GM06990 (cell line): Measurements from ENCODE around the gene ZDHHC14.

Experiments
- DNase-seq: peaks from one replicate; pipeline ENCODE4 v3.0.0-alpha.2; 2011; ENCODE audit not compliant: insufficient read length; ENCODE audit errors: extremely low read depth
- H3K27me3 ChIP-seq: replicated peaks from 2 replicates; pipeline ENCODE4 v1.6.0; 2011; ENCODE audit warnings: low read length; ENCODE audit not compliant: control insufficient read depth, insufficient read depth
- H3K36me3 ChIP-seq: 2 replicates; pipeline ENCODE4 v1.5.1; 2011; ENCODE audit warnings: low read length; ENCODE audit not compliant: control insufficient read depth, insufficient read depth
- H3K4me3 ChIP-seq: replicated peaks from 2 replicates; pipeline ENCODE4 v1.5.1; 2011; ENCODE audit warnings: low read depth, mild to moderate bottlenecking, control low read depth, low read length
- CTCF ChIP-seq: IDR thresholded peaks from 2 replicates; pipeline ENCODE4 v1.5.1; 2011; ENCODE audit warnings: low read length, control low read depth, mild to moderate bottlenecking, inconsistent platforms; ENCODE audit not compliant: insufficient read depth, poor library complexity, severe bottlenecking

Gene ZDHHC14

DNA sequence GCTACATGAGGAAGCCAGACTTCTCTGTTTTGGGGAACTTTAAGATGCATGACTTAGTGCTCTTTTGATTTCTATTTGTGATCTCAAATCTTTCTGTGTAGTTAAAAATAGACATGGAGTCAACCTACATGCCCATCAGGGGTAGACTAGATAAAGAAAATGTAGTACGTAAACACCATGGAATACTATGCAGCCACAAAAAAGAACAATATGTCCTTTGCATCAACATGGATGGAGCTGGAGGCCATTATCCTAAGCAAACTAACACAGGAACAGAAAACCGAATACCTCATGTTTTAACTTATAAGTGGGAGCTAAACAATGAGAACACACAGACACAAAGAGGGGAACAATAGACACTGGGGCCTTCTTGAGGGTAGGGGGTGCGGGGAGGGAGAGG is 102.8 kb downstream of the ZDHHC14 start:
- TF ChIP-seq CTCF: no peak
- Histone ChIP-seq H3K36me3 (no peaks in the 10 kb centered on the region), H3K4me3 (no peak overlapping the region), H3K27me3 (no peaks in the 10 kb centered on the region)
- DNase-seq: no peak

DNA sequence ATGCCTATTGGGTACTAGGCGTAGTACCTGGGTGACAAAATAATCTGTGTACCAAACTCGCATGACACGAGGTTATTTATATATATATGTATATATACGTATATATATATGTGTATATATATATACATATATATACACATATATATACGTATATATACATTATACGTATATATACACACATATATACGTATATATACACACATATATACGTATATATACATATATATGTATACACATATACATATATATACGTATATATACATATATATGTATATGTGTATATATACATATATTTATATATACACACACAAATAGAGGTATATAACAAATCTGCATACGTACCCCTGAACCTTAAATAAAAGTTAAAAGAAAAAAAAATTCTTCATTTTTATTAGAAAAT is 103.2 kb downstream of the ZDHHC14 start:
- Histone ChIP-seq H3K36me3 (no peaks in the 10 kb centered on the region), H3K27me3 (no peaks in the 10 kb centered on the region)
- no peak for TF ChIP-seq CTCF

GRCh38 chr6:157486572-157486971 is 105.6 kb downstream of the ZDHHC14 start:
- Histone ChIP-seq H3K36me3 (no peaks in the 10 kb centered on the region), H3K4me3 (no peak overlapping the region), H3K27me3 (no peaks in the 10 kb centered on the region)
- no peak for TF ChIP-seq CTCF
- no peak for DNase-seq

More for the DNA sequence above, 103.2 kb downstream of the ZDHHC14 start:
- H3K4me3 ChIP-seq: no peak overlapping the region
- DNase-seq: no peak

- Histone ChIP-seq H3K27me3 (no peaks in the 10 kb centered on the region), H3K4me3 (no peak overlapping the region), H3K36me3 (no peaks in the 10 kb centered on the region)
- no peak for TF ChIP-seq CTCF
- DNase-seq: no peak
Observed at GRCh38 chr6:157487110-157487773, 106.3 kb downstream of the ZDHHC14 start.

GRCh38 chr6:157488058-157488457 is 107.1 kb downstream of the ZDHHC14 start:
- Histone ChIP-seq H3K36me3 (no peaks in the 10 kb centered on the region), H3K27me3 (no peaks in the 10 kb centered on the region), H3K4me3 (no peak overlapping the region)
- no peak for TF ChIP-seq CTCF
- no peak for DNase-seq

GRCh38 chr6:157488716-157489118 is 107.7 kb downstream of the ZDHHC14 start:
- no peak for DNase-seq

More at GRCh38 chr6:157488716-157489118, 107.7 kb downstream of the ZDHHC14 start:
- Histone ChIP-seq H3K4me3 (no peak overlapping the region), H3K27me3 (no peaks in the 10 kb centered on the region), H3K36me3 (no peaks in the 10 kb centered on the region)
- no peak for TF ChIP-seq CTCF
